ENCODE measurements around the gene FAM13A.

DNA sequence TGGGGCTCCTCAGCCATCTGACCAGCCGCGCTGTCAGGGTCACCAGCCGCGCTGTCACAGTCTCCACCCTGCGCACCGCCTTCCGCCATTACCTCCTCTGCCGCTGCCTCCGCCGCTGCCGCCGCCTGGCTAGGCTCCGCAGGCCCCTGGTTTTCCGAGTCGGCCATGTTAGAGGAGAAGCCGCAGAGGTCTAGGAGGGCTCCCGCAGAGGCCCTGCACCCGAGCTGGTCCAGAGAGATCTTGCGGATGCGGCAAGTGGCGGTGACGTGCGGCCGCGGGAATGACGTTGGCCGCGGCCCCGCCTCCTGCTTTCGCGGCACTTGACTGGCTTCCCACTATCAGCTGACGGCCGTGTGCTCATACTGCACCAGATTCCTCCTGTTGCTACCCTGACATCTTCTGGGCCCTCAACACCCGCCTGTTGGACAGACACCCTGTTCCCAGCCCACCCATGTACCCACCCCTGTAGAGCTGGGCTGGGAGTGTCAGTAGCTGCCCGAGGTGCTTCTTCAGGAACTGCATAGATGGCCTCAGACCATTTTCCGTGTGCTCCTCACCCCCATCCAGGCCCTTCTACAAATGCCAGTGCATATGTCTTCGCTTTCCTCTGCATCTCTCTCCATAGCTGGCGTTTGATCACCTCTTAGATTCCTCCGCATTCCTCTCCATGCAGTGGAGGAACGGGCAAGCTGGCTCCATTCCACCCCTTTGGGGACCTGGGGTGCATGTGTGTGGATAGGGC is 359.2 kb downstream of the FAM13A start, which contains the start of gene NAP1L5:
- TF ChIP-seq, protein P1, sequence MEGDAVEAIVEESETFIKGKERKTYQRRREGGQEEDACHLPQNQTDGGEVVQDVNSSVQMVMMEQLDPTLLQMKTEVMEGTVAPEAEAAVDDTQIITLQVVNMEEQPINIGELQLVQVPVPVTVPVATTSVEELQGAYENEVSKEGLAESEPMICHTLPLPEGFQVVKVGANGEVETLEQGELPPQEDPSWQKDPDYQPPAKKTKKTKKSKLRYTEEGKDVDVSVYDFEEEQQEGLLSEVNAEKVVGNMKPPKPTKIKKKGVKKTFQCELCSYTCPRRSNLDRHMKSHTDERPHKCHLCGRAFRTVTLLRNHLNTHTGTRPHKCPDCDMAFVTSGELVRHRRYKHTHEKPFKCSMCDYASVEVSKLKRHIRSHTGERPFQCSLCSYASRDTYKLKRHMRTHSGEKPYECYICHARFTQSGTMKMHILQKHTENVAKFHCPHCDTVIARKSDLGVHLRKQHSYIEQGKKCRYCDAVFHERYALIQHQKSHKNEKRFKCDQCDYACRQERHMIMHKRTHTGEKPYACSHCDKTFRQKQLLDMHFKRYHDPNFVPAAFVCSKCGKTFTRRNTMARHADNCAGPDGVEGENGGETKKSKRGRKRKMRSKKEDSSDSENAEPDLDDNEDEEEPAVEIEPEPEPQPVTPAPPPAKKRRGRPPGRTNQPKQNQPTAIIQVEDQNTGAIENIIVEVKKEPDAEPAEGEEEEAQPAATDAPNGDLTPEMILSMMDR (IDR thresholded peaks at IDR 0.05) = no peak
- peak; percentile 62 to 65 for TF ChIP-seq POLR2A (IDR thresholded peaks at IDR 0.05)
